Measurements from ENCODE around the gene EFHD1. TPM values are rescaled to one million over a fixed set of nuclear protein-coding genes. Genes with fewer than 3 reads are reported as not detected.
A peak's percentile ranks its signal among the peaks of the same experiment; 100 is the strongest.

The EFHD1 gene
- 60.0 and 76.5 TPM in 2 replicates for polyA plus RNA-seq (2011; rRNA removed)
- polyA minus RNA-seq (2011; rRNA and poly(A)+ RNA removed), result 34.8 and 38.1 TPM in 2 replicates

DNA sequence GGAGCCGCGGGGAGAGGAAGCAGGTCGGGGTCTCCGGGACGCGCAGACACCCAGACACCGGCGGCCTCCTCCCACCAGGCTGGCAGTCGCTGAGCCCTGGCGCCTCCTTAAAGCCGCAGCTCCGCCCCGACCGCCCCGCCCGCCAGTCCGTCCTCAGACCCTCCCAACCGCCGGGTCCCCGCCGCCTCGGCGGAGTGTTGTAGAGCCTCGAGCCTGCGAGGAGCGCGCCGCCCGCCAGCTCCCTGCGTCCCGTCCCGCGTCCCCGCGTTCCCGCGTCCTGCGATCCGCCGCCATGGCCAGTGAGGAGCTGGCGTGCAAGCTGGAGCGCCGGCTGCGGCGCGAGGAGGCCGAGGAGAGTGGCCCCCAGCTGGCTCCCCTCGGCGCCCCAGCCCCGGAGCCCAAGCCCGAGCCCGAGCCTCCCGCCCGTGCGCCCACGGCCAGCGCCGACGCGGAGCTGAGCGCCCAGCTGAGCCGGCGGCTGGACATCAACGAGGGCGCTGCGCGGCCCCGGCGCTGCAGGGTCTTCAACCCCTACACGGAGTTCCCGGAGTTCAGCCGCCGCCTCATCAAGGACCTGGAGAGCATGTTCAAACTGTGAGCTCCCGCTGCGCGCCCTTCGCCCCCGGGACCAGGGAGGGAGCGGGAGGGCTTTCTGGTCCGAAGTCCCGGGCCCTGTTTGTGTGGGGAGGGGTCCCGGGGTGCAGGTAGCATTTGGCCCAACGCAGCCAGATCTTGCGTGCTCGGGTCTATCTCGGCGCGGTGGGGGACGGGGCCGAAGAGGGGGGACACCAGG is at the start of gene EFHD1:
TSS of gene EFHD1 (plus strand) at position 192 of the 793 bp plus-strand sequence. CDS start at position 293, 101 bp downstream.
- CTCF ChIA-PET, result interaction anchor here (0.8 to 4.1 kb wide), 6 partner anchors 9 to 36 kb away, joined by 3 to 20 read pairs (median 5); no protein-coding TSS in a partner anchor
- peak within 1 kb of the TSS; percentile 55 for H3K4me3 ChIP-seq (ENCODE audit: low read depth, low read length)
- POLR2A ChIA-PET, result interaction anchor here (0.6 kb wide), 1 partner anchor 12 kb away, joined by 9 read pairs; no protein-coding TSS in a partner anchor
- DNase-seq (ENCODE audit: low read depth), result peak; percentile 23
- H3K27me3 ChIP-seq (ENCODE audit: control insufficient read depth, insufficient read depth, low read length), result peaks cover 2% of the 10 kb centered on the region; the same call in 1 of the 2 replicates
- no peak for TF ChIP-seq CTCF (IDR thresholded peaks at IDR 0.05; ENCODE audit: insufficient read depth, low read depth, low read length)
- no peaks in the 10 kb centered on the region for H3K36me3 ChIP-seq (ENCODE audit: control insufficient read depth, insufficient read depth, low read length)

DNA sequence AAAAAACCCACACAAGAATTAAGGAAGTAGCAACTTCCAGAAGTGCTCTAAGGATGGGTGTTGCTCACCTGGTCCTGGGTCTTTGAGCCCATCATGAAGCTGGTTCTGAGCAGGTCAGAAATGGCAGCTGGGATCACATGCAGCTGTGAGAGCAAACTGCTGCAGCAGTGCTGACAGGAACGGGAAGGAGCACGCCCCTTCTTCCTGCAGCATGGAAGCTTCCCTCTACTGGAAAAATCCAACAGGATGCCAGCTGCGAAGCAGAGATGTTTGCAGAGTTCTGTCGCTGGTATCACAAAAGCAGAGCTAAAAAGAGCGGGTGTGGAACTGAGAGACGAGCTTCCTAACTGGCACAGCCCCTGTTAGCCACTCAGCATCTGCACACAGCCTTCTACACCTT is 49.2 kb upstream of the EFHD1 start:
- CTCF ChIA-PET, result no interaction called here
- POLR2A ChIA-PET, result no interaction called here

GRCh38 chr2:232586943-232587505 is 46.4 kb upstream of the EFHD1 start:
- TF ChIP-seq CTCF (IDR thresholded peaks at IDR 0.05; ENCODE audit: insufficient read depth, low read depth, low read length), result no peak
- ChIA-PET CTCF (interaction anchor here (0.9 kb wide), 1 partner anchor 10 kb away, joined by 3 read pairs; no protein-coding TSS in a partner anchor), POLR2A (no interaction called here)
- DNase-seq (ENCODE audit: low read depth), result no peak
- H3K36me3 ChIP-seq (ENCODE audit: control insufficient read depth, insufficient read depth, low read length), result peaks cover 3% of the 10 kb centered on the region; the same call in 1 of the 2 replicates
- H3K4me3 ChIP-seq (ENCODE audit: low read depth, low read length), result no peak overlapping the region
- no peaks in the 10 kb centered on the region for H3K27me3 ChIP-seq (ENCODE audit: control insufficient read depth, insufficient read depth, low read length)

More for the DNA sequence above, 49.2 kb upstream of the EFHD1 start:
- H3K4me3 ChIP-seq (ENCODE audit: low read depth, low read length), result no peak overlapping the region
- TF ChIP-seq CTCF (IDR thresholded peaks at IDR 0.05; ENCODE audit: insufficient read depth, low read depth, low read length), result no peak
- H3K36me3 ChIP-seq (ENCODE audit: control insufficient read depth, insufficient read depth, low read length), result peaks cover 3% of the 10 kb centered on the region; the same call in 1 of the 2 replicates
- no peak for DNase-seq (ENCODE audit: low read depth)
- H3K27me3 ChIP-seq (ENCODE audit: control insufficient read depth, insufficient read depth, low read length), result no peaks in the 10 kb centered on the region

GRCh38 chr2:232587512-232587911 is 45.9 kb upstream of the EFHD1 start:
- ChIA-PET POLR2A (no interaction called here), CTCF (interaction anchor here (0.9 kb wide), 1 partner anchor 10 kb away, joined by 3 read pairs; no protein-coding TSS in a partner anchor)
- Histone ChIP-seq H3K4me3 (ENCODE audit: low read depth, low read length) (no peak overlapping the region), H3K36me3 (ENCODE audit: control insufficient read depth, insufficient read depth, low read length) (peaks cover 3% of the 10 kb centered on the region; the same call in 1 of the 2 replicates), H3K27me3 (ENCODE audit: control insufficient read depth, insufficient read depth, low read length) (no peaks in the 10 kb centered on the region)
- no peak for TF ChIP-seq CTCF (IDR thresholded peaks at IDR 0.05; ENCODE audit: insufficient read depth, low read depth, low read length)
- no peak for DNase-seq (ENCODE audit: low read depth)

- Histone ChIP-seq H3K27me3 (ENCODE audit: control insufficient read depth, insufficient read depth, low read length) (no peaks in the 10 kb centered on the region), H3K36me3 (ENCODE audit: control insufficient read depth, insufficient read depth, low read length) (no peaks in the 10 kb centered on the region; the same call in 1 of the 2 replicates), H3K4me3 (ENCODE audit: low read depth, low read length) (no peak overlapping the region)
- POLR2A ChIA-PET, result no interaction called here
- no peak for DNase-seq (ENCODE audit: low read depth)
- no peak for TF ChIP-seq CTCF (IDR thresholded peaks at IDR 0.05; ENCODE audit: insufficient read depth, low read depth, low read length)
- CTCF ChIA-PET, result no interaction called here
Measured at GRCh38 chr2:232588031-232588430, 45.4 kb upstream of the EFHD1 start.

Measured in BJ (cell line).